ENCODE measurements around the gene RHOC. TPM values are rescaled to one million over a fixed set of nuclear protein-coding genes. Genes with fewer than 3 reads are reported as not detected.

RHOC gene
- total RNA-seq, 1 donor from 2014 or later = 11.5 TPM

DNA sequence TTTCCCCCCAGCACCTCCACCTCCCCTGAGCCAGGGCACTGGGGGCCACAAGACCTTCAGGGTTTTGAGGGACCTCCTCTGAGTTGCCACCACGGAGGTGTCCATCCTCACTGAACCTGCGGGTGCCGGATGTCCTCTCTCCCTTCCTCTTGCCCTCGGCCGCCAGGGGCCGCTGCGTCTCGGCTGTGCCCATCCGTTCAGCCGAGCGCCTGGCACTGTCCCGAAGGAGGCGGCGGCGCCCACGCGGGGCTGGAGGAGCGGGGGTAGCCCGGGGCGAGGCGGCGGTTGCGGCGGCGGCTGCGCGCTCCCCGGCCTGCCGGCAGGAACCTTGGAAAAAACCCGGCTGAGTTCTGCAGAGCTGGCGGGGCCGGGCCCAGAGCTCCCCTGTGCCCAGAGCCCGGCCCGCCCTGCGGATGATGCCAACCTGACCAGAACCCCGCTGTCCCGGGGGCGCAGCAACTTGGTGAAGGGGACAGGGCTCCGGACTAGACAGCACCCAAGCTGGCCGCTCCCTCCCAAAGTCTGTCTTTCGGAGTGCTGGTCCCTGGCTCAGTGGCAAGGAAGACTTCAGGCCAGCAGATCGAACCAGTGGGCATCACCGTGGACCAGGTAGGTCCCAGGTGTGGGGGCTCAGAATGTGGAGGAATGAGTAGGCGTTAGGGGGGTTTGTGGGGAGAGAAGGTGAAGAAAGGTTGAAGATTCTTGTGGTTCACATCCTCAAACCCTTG, 11.9 kb upstream of the RHOC start:
- ChIA-PET CTCF (interaction anchor here (0.7 to 6.5 kb wide), 8 partner anchors 11 to 1184 kb away, joined by 3 to 59 read pairs (median 4); partner anchors contain the start of gene LRIG2), POLR2A (interaction anchor here (1.0 kb wide), 1 partner anchor 354 kb away, joined by 3 read pairs; the partner anchor contains the start of gene LRIG2)
- no peak overlapping the region for H3K27ac Mint-ChIP-seq
- H3K4me3 Mint-ChIP-seq = peak overlapping the region; percentile 64
- peak; percentile 70 for DNase-seq
- TF ChIP-seq, protein P1, sequence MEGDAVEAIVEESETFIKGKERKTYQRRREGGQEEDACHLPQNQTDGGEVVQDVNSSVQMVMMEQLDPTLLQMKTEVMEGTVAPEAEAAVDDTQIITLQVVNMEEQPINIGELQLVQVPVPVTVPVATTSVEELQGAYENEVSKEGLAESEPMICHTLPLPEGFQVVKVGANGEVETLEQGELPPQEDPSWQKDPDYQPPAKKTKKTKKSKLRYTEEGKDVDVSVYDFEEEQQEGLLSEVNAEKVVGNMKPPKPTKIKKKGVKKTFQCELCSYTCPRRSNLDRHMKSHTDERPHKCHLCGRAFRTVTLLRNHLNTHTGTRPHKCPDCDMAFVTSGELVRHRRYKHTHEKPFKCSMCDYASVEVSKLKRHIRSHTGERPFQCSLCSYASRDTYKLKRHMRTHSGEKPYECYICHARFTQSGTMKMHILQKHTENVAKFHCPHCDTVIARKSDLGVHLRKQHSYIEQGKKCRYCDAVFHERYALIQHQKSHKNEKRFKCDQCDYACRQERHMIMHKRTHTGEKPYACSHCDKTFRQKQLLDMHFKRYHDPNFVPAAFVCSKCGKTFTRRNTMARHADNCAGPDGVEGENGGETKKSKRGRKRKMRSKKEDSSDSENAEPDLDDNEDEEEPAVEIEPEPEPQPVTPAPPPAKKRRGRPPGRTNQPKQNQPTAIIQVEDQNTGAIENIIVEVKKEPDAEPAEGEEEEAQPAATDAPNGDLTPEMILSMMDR (IDR thresholded peaks at IDR 0.05) = peak; percentile 73
- H3K36me3 Mint-ChIP-seq (ENCODE audit: low read depth) = no peaks in the 10 kb centered on the region
- peaks cover 24% of the 10 kb centered on the region for H3K27me3 Mint-ChIP-seq
- H3K4me1 Mint-ChIP-seq = peaks cover 38% of the 10 kb centered on the region
- ATAC-seq (ENCODE audit: low read depth) = peak; percentile 12
- no peaks in the 10 kb centered on the region for H3K9me3 Mint-ChIP-seq
- intact Hi-C loops (cut with micrococcal nuclease) = loop anchor here (5.0 to 10.0 kb wide), 4 partner anchors 673 to 1563 kb away; partner anchors contain the start of genes HIPK1, MAGI3 and RSBN1

DNA sequence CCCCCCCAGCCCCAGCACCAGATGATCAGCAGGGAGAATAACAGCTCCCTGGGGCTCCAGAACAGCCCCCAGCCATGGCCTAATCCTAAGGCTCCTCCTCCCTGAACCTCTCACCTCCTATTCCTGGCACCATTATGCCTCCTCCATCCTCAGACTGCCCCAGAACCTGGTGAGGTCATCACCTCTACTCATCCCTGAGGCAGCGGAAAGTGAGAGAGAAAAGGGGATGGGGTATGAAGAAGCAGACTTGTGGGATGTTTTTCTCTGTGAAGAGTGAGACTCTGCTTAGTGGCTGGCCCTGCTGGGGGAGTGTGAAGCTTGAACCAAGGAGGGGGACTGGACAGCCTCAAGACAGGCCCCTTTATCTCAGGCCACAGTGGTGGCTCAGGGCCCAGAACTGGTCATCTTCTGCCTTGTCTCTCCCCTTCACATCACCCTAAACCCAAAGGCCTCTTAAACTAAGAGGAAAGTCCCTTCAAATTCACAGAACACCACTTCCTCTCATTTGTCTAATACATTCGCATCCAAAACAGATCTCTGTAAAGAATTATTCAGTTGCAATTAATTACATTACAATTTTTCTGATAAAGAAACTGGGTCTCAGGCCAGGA, 10.4 kb upstream of the RHOC start:
- DNase-seq (no peak), ATAC-seq (ENCODE audit: low read depth) (no peak)
- Mint-ChIP-seq H3K4me3 (no peak overlapping the region), H3K27ac (no peak overlapping the region), H3K9me3 (no peaks in the 10 kb centered on the region), H3K27me3 (peaks cover 13% of the 10 kb centered on the region), H3K4me1 (peaks cover 37% of the 10 kb centered on the region), H3K36me3 (ENCODE audit: low read depth) (no peaks in the 10 kb centered on the region)
- CTCF ChIA-PET = interaction anchor here (0.7 to 6.5 kb wide), 14 partner anchors 9 to 968 kb away, joined by 3 to 59 read pairs (median 6); partner anchors contain the start of genes LRIG2, MOV10 and SLC16A1
- intact Hi-C loops (cut with micrococcal nuclease) = loop anchor here (2.0 to 10.0 kb wide), 5 partner anchors 355 to 1565 kb away; partner anchors contain the start of genes HIPK1, LRIG2, MAGI3 and RSBN1
- POLR2A ChIA-PET = no interaction called here
- TF ChIP-seq, protein P1 (IDR thresholded peaks at IDR 0.05) = no peak

DNA sequence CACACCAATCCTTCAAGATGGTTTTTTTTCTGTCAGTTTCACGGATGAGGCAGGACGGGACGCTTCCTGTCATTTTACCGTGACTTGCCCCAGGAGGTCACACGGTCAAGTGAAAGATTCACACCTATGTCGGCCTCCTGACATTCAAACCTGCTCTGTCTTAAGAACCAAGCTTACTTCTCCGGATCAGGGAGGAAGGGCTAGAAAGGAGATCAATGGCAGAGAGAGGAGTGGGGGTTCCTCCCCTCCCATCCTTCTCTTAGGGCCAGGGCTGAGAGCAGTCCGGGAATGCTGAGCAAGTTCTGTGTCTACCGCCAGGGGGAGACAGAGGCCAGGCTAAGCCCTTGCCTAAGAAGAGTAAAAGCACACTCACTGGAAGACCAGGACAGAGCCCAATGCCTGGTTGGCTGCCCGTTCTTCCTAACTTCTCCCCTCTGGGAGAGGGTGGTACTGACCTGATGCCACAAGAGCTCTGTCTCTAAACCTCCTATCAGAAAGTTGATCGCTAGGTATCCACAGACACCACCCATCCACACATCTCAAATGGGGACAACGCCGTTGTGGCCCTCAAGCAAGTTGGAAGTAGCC, 9.3 kb upstream of the RHOC start:
- ATAC-seq (ENCODE audit: low read depth) (peak; percentile 14), DNase-seq (peak; percentile 65)
- Mint-ChIP-seq H3K4me1 (peaks cover 37% of the 10 kb centered on the region), H3K27me3 (peaks cover 5% of the 10 kb centered on the region), H3K4me3 (peak overlapping the region; percentile 84), H3K27ac (peak overlapping the region; percentile 50), H3K9me3 (no peaks in the 10 kb centered on the region), H3K36me3 (ENCODE audit: low read depth) (no peaks in the 10 kb centered on the region)
- intact Hi-C loops (cut with micrococcal nuclease) = loop anchor here (1.0 to 10.0 kb wide), 12 partner anchors 88 to 1566 kb away; partner anchors contain the start of genes HIPK1, LRIG2, MAGI3 and PHTF1
- POLR2A ChIA-PET = interaction anchor here (0.6 to 3.6 kb wide), 4 partner anchors 42 to 357 kb away, joined by 4 to 31 read pairs (median 21); partner anchors contain the start of genes CAPZA1, LRIG2, MOV10 and ST7L
- CTCF ChIA-PET = interaction anchor here (0.7 to 6.5 kb wide), 21 partner anchors 8 to 992 kb away, joined by 3 to 59 read pairs (median 5); partner anchors contain the start of genes LRIG2, MOV10, SLC16A1 and ST7L
- TF ChIP-seq, protein P1 (IDR thresholded peaks at IDR 0.05) = peak; percentile 52

DNA sequence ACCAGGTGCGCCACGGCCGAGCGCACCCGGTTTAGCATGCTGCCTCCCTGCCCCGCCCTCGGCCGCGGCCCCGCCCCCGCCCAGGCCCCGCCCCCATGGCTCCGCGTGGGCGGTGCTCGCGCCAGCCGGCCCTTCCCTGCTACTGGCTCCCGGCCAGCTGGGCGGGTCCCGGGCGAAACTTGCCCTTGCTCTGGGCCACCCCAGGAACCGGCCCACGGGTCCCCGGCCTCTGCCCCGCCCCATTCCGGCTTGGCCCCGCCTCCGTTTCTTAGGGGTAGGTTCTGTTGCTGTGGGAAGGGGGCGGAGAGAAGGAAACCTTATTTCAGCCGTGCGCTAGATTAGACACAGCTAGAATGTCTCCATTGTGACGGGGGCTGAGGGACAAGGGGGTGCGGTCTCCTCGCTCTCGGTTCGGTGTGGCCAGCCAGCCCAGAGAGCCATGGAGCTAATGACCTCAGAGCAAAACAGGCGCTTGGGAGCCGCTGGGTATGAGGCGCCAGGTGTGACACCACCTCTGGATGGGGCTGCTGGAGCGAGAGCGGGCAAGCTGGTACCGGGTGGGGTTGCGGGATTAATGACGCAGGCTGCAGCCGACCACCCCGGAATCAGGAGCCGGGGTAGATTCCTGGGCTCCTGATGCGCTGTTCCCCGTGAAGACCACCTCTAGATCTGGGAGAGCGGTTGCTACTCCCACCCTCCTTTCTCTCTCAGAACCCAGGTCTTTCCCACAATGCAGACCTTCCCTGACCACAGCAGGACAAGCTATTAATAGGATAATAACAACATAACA, 8.5 kb upstream of the RHOC start, which contains the start of gene PPM1J:
Gene PPM1J (minus strand): TSS at position 69 of the 790 bp plus-strand sequence. CDS start 31 bp downstream, at position 38.
- TF ChIP-seq, protein P1 (IDR thresholded peaks at IDR 0.05) = no peak
- CTCF ChIA-PET = interaction anchor here (0.5 to 6.5 kb wide), 23 partner anchors 8 to 1263 kb away, joined by 3 to 59 read pairs (median 4); partner anchors contain the start of genes LRIG2, MOV10, SLC16A1 and ST7L
- DNase-seq (peak; percentile 99), ATAC-seq (ENCODE audit: low read depth) (peak; percentile 88)
- no peaks in the 10 kb centered on the region for H3K36me3 Mint-ChIP-seq (ENCODE audit: low read depth)
- POLR2A ChIA-PET = interaction anchor here (0.6 to 3.6 kb wide), 13 partner anchors 11 to 1044 kb away, joined by 3 to 31 read pairs (median 6); partner anchors contain the start of genes CAPZA1, LRIG2, MOV10 and PHTF1
- peak within 1 kb of the TSS; percentile 74 for H3K27ac Mint-ChIP-seq
- peaks cover 5% of the 10 kb centered on the region for H3K27me3 Mint-ChIP-seq
- peaks cover 37% of the 10 kb centered on the region for H3K4me1 Mint-ChIP-seq
- intact Hi-C loops (cut with micrococcal nuclease) = loop anchor here (1.0 to 10.0 kb wide), 17 partner anchors 8 to 1567 kb away; partner anchors contain the start of genes CAPZA1, HIPK1, LRIG2 and MAGI3
- H3K4me3 Mint-ChIP-seq = peak within 1 kb of the TSS; percentile 84
- no peaks in the 10 kb centered on the region for H3K9me3 Mint-ChIP-seq
